KMS-11 (cell line): ENCODE results near the gene SEC11A.

Experiments used
- H2AFZ ChIP-seq: fragments of 200-600 bp; sonication (generic); 2 replicates; pipeline ENCODE4 v1.6.1; 2016; ENCODE audit warnings: antibody characterized with exemption, mixed run types, low read depth
- H3K27ac ChIP-seq: fragments of 200-600 bp; sonication (generic); 2 replicates; pipeline ENCODE4 v1.6.1; 2016; ENCODE audit warnings: mild to moderate bottlenecking, mixed run types
- H3K27me3 ChIP-seq: fragments of 200-600 bp; sonication (generic); 2 replicates; pipeline ENCODE4 v1.6.1; 2017; ENCODE audit warnings: mild to moderate bottlenecking, low read depth, mixed run types, moderate library complexity; ENCODE audit not compliant: insufficient read depth
- H3K36me3 ChIP-seq: fragments of 200-600 bp; sonication (generic); 2 replicates; pipeline ENCODE4 v1.6.1; 2017; ENCODE audit warnings: mild to moderate bottlenecking, mixed run types; ENCODE audit not compliant: insufficient read depth
- H3K4me1 ChIP-seq: fragments of 200-600 bp; sonication (generic); 2 replicates; pipeline ENCODE4 v1.6.1; 2016; ENCODE audit warnings: mild to moderate bottlenecking, low read depth, mixed run types; ENCODE audit not compliant: poor library complexity, severe bottlenecking
- H3K4me2 ChIP-seq: fragments of 200-600 bp; sonication (generic); 2 replicates; pipeline ENCODE4 v1.7.0; 2016; ENCODE audit warnings: mild to moderate bottlenecking, mixed run types
- H3K4me3 ChIP-seq: fragments of 200-600 bp; sonication (generic); IDR thresholded peaks from 2 replicates; pipeline ENCODE4 v1.6.1; 2017; ENCODE audit warnings: low read depth, low read length, mixed read lengths; ENCODE audit not compliant: insufficient read depth
- H3K79me2 ChIP-seq: fragments of 200-600 bp; sonication (generic); 2 replicates; pipeline ENCODE4 v1.6.1; 2016; ENCODE audit warnings: low read depth, mixed run types; ENCODE audit not compliant: insufficient read depth
- H3K9ac ChIP-seq: fragments of 200-600 bp; sonication (generic); 2 replicates; pipeline ENCODE4 v1.6.1; 2016; ENCODE audit warnings: mild to moderate bottlenecking, mixed run types
- H4K20me1 ChIP-seq: fragments of 200-600 bp; sonication (generic); 2 replicates; pipeline ENCODE4 v1.6.1; 2016; ENCODE audit warnings: mild to moderate bottlenecking, mixed run types; ENCODE audit not compliant: insufficient read depth
- TF ChIP-seq, protein P1 (sequence below): fragments of 200-600 bp; sonication (generic); conservative IDR thresholded peaks from 2 replicates; pipeline ENCODE4 v1.6.1; 2017; ENCODE audit warnings: low read depth, mild to moderate bottlenecking, antibody characterized with exemption, low read length, moderate library complexity, mixed read lengths

Gene SEC11A

DNA sequence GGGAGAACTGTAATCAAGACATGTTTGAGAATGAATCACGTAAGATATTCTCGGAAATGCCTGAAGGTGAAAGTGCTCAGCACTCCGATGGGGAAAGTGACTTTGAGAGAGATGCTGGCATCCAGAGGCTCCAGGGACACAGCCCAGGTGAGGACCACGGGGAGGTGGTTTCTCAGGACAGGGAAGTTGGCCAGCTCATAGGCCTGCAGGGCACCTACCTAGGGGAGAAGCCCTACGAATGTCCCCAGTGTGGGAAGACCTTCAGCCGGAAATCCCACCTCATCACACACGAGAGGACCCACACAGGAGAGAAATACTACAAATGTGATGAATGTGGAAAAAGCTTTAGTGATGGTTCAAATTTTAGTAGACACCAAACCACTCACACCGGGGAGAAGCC, 95.3 kb downstream of the SEC11A start:
- no peaks in the 10 kb centered on the region for H3K36me3 ChIP-seq
- H3K79me2 ChIP-seq: no peaks in the 10 kb centered on the region
- H2AFZ ChIP-seq: no peak overlapping the region
- no peak overlapping the region for H3K27ac ChIP-seq
- no peaks in the 10 kb centered on the region for H4K20me1 ChIP-seq
- TF ChIP-seq, protein P1, sequence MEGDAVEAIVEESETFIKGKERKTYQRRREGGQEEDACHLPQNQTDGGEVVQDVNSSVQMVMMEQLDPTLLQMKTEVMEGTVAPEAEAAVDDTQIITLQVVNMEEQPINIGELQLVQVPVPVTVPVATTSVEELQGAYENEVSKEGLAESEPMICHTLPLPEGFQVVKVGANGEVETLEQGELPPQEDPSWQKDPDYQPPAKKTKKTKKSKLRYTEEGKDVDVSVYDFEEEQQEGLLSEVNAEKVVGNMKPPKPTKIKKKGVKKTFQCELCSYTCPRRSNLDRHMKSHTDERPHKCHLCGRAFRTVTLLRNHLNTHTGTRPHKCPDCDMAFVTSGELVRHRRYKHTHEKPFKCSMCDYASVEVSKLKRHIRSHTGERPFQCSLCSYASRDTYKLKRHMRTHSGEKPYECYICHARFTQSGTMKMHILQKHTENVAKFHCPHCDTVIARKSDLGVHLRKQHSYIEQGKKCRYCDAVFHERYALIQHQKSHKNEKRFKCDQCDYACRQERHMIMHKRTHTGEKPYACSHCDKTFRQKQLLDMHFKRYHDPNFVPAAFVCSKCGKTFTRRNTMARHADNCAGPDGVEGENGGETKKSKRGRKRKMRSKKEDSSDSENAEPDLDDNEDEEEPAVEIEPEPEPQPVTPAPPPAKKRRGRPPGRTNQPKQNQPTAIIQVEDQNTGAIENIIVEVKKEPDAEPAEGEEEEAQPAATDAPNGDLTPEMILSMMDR: no peak
- H3K4me1 ChIP-seq: no peaks in the 10 kb centered on the region
- no peak overlapping the region for H3K9ac ChIP-seq
- no peak overlapping the region for H3K4me2 ChIP-seq
- no peaks in the 10 kb centered on the region for H3K27me3 ChIP-seq
- H3K4me3 ChIP-seq: no peak overlapping the region
